Central memory CD8-positive, alpha-beta T cell (primary cell): Measurements from ENCODE around the gene LRP6.
"Not testable (repeated sequence)": the region's sequence is repeated elsewhere in the genome, so short reads cannot be mapped to it uniquely, and the experiment has no call there.

ENCODE experiments used
- ATAC-seq: fragments of 150-1000 bp; cut with Tn5 transposase; replicated peaks from 2 replicates; pipeline ENCODE4 v1.10.0; 2022; ENCODE audit warnings: mild to moderate bottlenecking, moderate FRiP score, moderate number of reproducible peaks; ENCODE audit not compliant: poor library complexity, severe bottlenecking; ENCODE audit errors: extremely low read depth
- DNase-seq, 2 donors: peaks; one replicate each; pipeline ENCODE4 v3.0.0; 2021; ENCODE audit warnings: low spot score in 2 of 2
- H3K27ac Mint-ChIP-seq: one replicate; pipeline ENCODE4 v1.8.0; 2022; ENCODE audit warnings: low read depth, mild to moderate bottlenecking, moderate library complexity, mixed read lengths
- H3K27me3 Mint-ChIP-seq: one replicate; pipeline ENCODE4 v1.8.0; 2022; ENCODE audit warnings: mixed read lengths
- H3K36me3 Mint-ChIP-seq: one replicate; pipeline ENCODE4 v1.8.0; 2022; ENCODE audit warnings: mild to moderate bottlenecking, moderate library complexity, mixed read lengths; ENCODE audit not compliant: insufficient read depth
- H3K4me1 Mint-ChIP-seq: one replicate; pipeline ENCODE4 v1.8.0; 2022; ENCODE audit warnings: mixed read lengths
- H3K4me3 Mint-ChIP-seq: one replicate; pipeline ENCODE4 v1.8.0; 2022; ENCODE audit warnings: mild to moderate bottlenecking, moderate library complexity, mixed read lengths
- H3K9me3 Mint-ChIP-seq: one replicate; pipeline ENCODE4 v1.8.0; 2022; ENCODE audit warnings: mixed read lengths

Gene LRP6

GRCh38 chr12:12266873-12267741 is at the start of gene LRP6:
LRP6 (minus strand) TSS chr12:12267044; CDS start chr12:12266735, 309 bp downstream.
- peaks cover 21% of the 10 kb centered on the region for H3K4me1 Mint-ChIP-seq
- H3K27ac Mint-ChIP-seq = no peak within 1 kb of the TSS
- H3K4me3 Mint-ChIP-seq = peak within 1 kb of the TSS; percentile 81
- ATAC-seq (peak; percentile 75), DNase-seq (peak in 1 of 2 donors; percentile 19)
- peaks cover 70% of the 10 kb centered on the region for H3K27me3 Mint-ChIP-seq
- H3K9me3 Mint-ChIP-seq = no peaks in the 10 kb centered on the region
- H3K36me3 Mint-ChIP-seq = peaks cover 3% of the 10 kb centered on the region

GRCh38 chr12:12315838-12316237 is 49.0 kb upstream of the LRP6 start:
- DNase-seq (no peak), ATAC-seq (no peak)
- Mint-ChIP-seq H3K9me3 (no peaks in the 10 kb centered on the region), H3K27ac (no peak overlapping the region), H3K4me1 (no peaks in the 10 kb centered on the region), H3K4me3 (no peak overlapping the region), H3K27me3 (peaks cover 31% of the 10 kb centered on the region), H3K36me3 (no peaks in the 10 kb centered on the region)

GRCh38 chr12:12310695-12311094 is 43.9 kb upstream of the LRP6 start:
- not testable (repeated sequence) for H3K4me1 Mint-ChIP-seq, H3K9me3 Mint-ChIP-seq, H3K36me3 Mint-ChIP-seq, ATAC-seq, DNase-seq, H3K27ac Mint-ChIP-seq, H3K4me3 Mint-ChIP-seq
- peaks cover 50% of the 10 kb centered on the region for H3K27me3 Mint-ChIP-seq

GRCh38 chr12:12305568-12306300 is 38.9 kb upstream of the LRP6 start:
- Mint-ChIP-seq H3K27ac (no peak overlapping the region), H3K27me3 (peaks cover 41% of the 10 kb centered on the region), H3K4me1 (no peaks in the 10 kb centered on the region), H3K36me3 (no peaks in the 10 kb centered on the region), H3K4me3 (no peak overlapping the region), H3K9me3 (no peaks in the 10 kb centered on the region)
- DNase-seq = no peak
- no peak for ATAC-seq

GRCh38 chr12:12302976-12303375 is 36.1 kb upstream of the LRP6 start:
- ATAC-seq (no peak), DNase-seq (no peak)
- Mint-ChIP-seq H3K27me3 (peaks cover 41% of the 10 kb centered on the region), H3K4me1 (no peaks in the 10 kb centered on the region), H3K4me3 (no peak overlapping the region), H3K36me3 (no peaks in the 10 kb centered on the region), H3K9me3 (no peaks in the 10 kb centered on the region), H3K27ac (no peak overlapping the region)

GRCh38 chr12:12301122-12301521 is 34.3 kb upstream of the LRP6 start:
- Mint-ChIP-seq H3K9me3 (no peaks in the 10 kb centered on the region), H3K27me3 (peaks cover 27% of the 10 kb centered on the region), H3K4me1 (no peaks in the 10 kb centered on the region), H3K4me3 (no peak overlapping the region), H3K27ac (no peak overlapping the region), H3K36me3 (no peaks in the 10 kb centered on the region)
- ATAC-seq = no peak
- no peak for DNase-seq

GRCh38 chr12:12297201-12297830 is 30.5 kb upstream of the LRP6 start:
- peaks cover 30% of the 10 kb centered on the region for H3K27me3 Mint-ChIP-seq
- ATAC-seq (no peak), DNase-seq (no peak)
- H3K4me3 Mint-ChIP-seq = no peak overlapping the region
- peak overlapping the region; percentile 20 for H3K27ac Mint-ChIP-seq
- H3K9me3 Mint-ChIP-seq = no peaks in the 10 kb centered on the region
- H3K36me3 Mint-ChIP-seq = no peaks in the 10 kb centered on the region
- no peaks in the 10 kb centered on the region for H3K4me1 Mint-ChIP-seq

GRCh38 chr12:12294215-12295005 is 27.6 kb upstream of the LRP6 start:
- H3K4me3 Mint-ChIP-seq = no peak overlapping the region
- no peak overlapping the region for H3K27ac Mint-ChIP-seq
- H3K9me3 Mint-ChIP-seq = no peaks in the 10 kb centered on the region
- peaks cover 23% of the 10 kb centered on the region for H3K27me3 Mint-ChIP-seq
- H3K4me1 Mint-ChIP-seq = no peaks in the 10 kb centered on the region
- DNase-seq (no peak), ATAC-seq (no peak)
- H3K36me3 Mint-ChIP-seq = no peaks in the 10 kb centered on the region

- DNase-seq (no peak), ATAC-seq (no peak)
- H3K27ac Mint-ChIP-seq = no peak overlapping the region
- H3K36me3 Mint-ChIP-seq = no peaks in the 10 kb centered on the region
- peaks cover 50% of the 10 kb centered on the region for H3K27me3 Mint-ChIP-seq
- no peak overlapping the region for H3K4me3 Mint-ChIP-seq
- H3K4me1 Mint-ChIP-seq = no peaks in the 10 kb centered on the region
- no peaks in the 10 kb centered on the region for H3K9me3 Mint-ChIP-seq
These were observed 23.4 kb upstream of the LRP6 start for GRCh38 chr12:12290206-12290605.

- no peaks in the 10 kb centered on the region for H3K9me3 Mint-ChIP-seq
- ATAC-seq = no peak
- DNase-seq = no peak
- no peaks in the 10 kb centered on the region for H3K36me3 Mint-ChIP-seq
- peaks cover 65% of the 10 kb centered on the region for H3K27me3 Mint-ChIP-seq
- no peak overlapping the region for H3K4me3 Mint-ChIP-seq
- H3K27ac Mint-ChIP-seq = no peak overlapping the region
- no peaks in the 10 kb centered on the region for H3K4me1 Mint-ChIP-seq
These were observed 19.6 kb upstream of the LRP6 start for GRCh38 chr12:12286441-12286840.

- ATAC-seq (no peak), DNase-seq (no peak)
- no peak overlapping the region for H3K4me3 Mint-ChIP-seq
- H3K36me3 Mint-ChIP-seq = no peaks in the 10 kb centered on the region
- no peaks in the 10 kb centered on the region for H3K4me1 Mint-ChIP-seq
- peaks cover 61% of the 10 kb centered on the region for H3K27me3 Mint-ChIP-seq
- H3K9me3 Mint-ChIP-seq = peaks cover 2% of the 10 kb centered on the region
- no peak overlapping the region for H3K27ac Mint-ChIP-seq
These were observed 16.0 kb upstream of the LRP6 start for GRCh38 chr12:12282761-12283425.

- Mint-ChIP-seq H3K9me3 (peaks cover 6% of the 10 kb centered on the region), H3K36me3 (no peaks in the 10 kb centered on the region), H3K4me3 (no peak overlapping the region), H3K27me3 (peaks cover 54% of the 10 kb centered on the region), H3K4me1 (no peaks in the 10 kb centered on the region), H3K27ac (no peak overlapping the region)
- DNase-seq (no peak), ATAC-seq (no peak)
These were observed 15.4 kb upstream of the LRP6 start for GRCh38 chr12:12282202-12282601.
